Limb (tissue), 2 donors: ENCODE data around the gene CAVIN3.
A peak's percentile ranks its signal among the peaks of the same experiment; 100 is the strongest.

Experiments
- DNase-seq, 2 donors: peaks; one replicate each; pipeline ENCODE4 v3.0.0-alpha.2; 2016; ENCODE audit errors: extremely low spot score in 2 of 2

The CAVIN3 gene

GRCh38 chr11:6270584-6271246 lies 49.6 kb downstream of the CAVIN3 start:
- peak in 1 of 2 donors; percentile 25 for DNase-seq

- DNase-seq, result no peak
Observed at GRCh38 chr11:6269994-6270393, 50.3 kb downstream of the CAVIN3 start.
